ENCODE results near the gene TENT5C.

Gene TENT5C

GRCh38 chr1:117636637-117637425, 31.0 kb downstream of the TENT5C start:
- no peak for DNase-seq

GRCh38 chr1:117638141-117638540, 32.3 kb downstream of the TENT5C start:
- no peak for DNase-seq

DNA sequence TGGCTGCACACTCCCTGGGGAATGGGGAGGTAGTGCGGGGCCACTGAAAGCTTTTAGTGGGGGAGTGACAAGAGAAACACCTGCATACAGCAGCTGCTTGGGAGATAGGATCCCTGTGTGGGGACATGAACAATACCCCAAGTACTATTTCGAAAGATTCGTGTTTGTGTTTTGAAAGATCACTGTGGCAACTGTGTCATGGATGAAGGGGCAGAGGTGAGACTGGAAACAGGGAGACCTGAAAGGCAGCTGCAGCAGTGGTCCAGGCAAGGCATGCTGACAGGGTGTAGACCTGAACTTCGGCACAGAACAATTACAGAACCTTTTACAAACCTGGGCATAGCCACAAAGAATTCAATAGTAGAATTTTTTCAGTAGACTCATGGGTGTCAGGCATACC, 32.9 kb downstream of the TENT5C start:
- no peak for DNase-seq

GRCh38 chr1:117639741-117640140, 33.9 kb downstream of the TENT5C start:
- DNase-seq, result no peak

DNA sequence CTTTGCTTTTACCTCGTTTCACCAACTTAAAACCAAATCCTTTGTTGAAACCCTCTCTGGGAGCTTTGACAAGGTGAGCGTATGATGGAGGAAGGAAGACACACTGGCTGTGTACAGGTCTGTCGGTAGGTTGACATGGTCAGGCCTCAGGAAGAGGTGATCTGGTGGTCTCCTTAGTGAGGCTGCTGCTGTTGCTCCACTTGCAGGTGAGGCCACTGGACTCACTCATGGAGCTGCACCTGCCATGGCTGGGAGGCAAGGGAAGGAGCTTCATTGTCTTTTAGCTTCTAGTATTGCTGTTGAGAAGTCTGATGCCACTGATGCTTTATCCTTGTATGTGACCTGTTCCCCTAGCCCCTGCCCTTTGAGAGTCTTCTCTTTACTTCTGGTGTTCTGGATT, 35.7 kb downstream of the TENT5C start:
- no peak for DNase-seq

GRCh38 chr1:117642963-117643362, 37.1 kb downstream of the TENT5C start:
- DNase-seq, result no peak

DNA sequence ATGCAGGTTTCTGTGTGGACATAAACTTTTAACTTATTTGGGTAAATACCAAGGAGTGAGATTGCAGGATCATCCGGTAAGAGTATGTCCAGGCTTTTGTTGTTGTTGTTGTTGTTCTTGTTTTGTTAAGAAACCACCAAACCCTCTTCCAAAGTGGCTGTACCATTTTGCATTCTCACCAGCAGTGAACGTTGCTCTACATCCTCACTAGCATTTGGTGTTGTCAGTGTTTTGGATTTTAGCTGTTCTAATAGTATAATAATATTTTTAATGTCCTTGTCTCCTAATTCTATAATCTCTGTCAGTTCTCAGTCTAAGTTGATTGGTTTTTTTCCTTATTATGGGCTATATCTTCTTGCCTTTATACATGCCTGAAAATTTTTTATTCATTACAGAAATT, 37.8 kb downstream of the TENT5C start:
- DNase-seq, result no peak

GRCh38 chr1:117644696-117645311, 39.0 kb downstream of the TENT5C start:
- DNase-seq, result no peak

- DNase-seq, result no peak
Measured at GRCh38 chr1:117645343-117645742, 39.5 kb downstream of the TENT5C start.

GRCh38 chr1:117646007-117646811, 40.4 kb downstream of the TENT5C start:
- no peak for DNase-seq

GRCh38 chr1:117646956-117647355, 41.1 kb downstream of the TENT5C start:
- DNase-seq, result no peak

- no peak for DNase-seq
Measured at GRCh38 chr1:117648015-117648414, 42.2 kb downstream of the TENT5C start.

GRCh38 chr1:117650840-117651568, 45.2 kb downstream of the TENT5C start:
- DNase-seq, result no peak

GRCh38 chr1:117651616-117652015, 45.8 kb downstream of the TENT5C start:
- no peak for DNase-seq

GRCh38 chr1:117652421-117652820, 46.6 kb downstream of the TENT5C start:
- no peak for DNase-seq

- no peak for DNase-seq
Measured at GRCh38 chr1:117653195-117653594, 47.3 kb downstream of the TENT5C start.

DNA sequence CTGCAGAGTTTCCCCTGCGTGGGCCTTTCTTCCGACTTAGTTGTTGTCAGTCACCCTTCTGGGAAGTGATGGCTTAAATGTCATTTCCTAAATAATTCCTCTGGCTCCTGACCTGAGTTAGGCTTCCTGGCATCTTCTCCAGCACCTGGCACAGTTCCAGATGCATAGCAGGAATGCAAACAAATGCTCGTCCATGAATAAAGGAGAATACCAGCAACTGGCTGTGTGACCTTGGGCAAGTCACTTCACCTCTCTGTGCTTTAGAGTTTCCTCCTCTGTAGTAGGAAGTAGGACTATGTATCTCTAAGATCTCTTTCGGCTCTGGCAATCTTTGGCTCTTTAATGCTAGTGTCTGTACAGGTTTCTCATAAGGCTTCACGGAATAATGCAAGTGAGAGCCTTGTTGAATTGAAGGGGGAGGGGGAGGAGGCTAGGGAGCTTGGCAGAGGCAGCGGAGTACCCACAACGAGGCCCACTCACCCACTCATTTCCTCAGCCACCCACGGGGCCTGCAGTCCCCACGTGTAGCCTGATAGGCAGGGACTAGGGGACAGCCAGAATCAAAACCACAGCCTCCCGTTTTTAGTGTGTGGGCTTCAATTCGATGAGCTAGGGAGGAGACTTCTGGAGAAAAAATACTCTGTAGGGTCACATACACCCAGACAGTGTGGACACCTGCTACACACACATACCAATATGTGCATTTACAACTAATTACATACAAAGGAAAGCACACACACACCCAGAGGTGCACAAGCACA, 48.1 kb downstream of the TENT5C start:
- peak; percentile 72 for DNase-seq

DNA sequence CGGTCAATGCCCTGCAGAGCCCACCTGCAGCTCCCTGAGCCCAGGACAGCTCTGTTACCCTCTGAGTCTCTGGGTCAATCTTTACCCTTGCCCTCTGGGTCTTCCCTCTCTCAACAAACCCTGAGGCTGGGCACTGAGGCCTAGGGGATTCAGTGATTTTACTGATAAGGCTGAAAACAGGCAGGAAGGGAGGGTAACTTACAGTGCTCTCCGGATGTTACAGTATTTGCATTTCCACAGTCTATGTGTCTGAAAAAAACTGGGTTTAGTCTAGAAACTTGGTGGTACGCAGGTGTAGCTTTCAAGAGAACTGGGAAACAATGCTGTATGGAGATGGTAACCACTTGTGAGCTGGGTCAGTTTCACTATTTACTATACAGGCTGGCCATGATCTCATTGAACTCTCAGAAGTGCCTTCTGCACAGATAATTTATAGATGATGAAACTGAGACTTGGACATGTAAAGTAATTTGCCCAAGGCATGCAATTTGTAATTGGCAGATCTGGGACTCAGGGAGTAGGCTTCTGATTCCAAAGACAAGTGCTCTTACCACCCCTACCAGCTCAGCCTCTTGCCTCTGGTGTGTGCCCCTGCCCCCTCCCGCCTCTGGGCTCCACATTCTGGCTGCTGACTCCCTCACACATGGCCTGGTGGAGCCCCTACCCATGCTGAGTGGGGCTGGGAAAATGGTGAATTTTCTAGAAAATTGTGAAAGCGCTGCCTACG, 48.8 kb downstream of the TENT5C start:
- peak; percentile 75 for DNase-seq

DNA sequence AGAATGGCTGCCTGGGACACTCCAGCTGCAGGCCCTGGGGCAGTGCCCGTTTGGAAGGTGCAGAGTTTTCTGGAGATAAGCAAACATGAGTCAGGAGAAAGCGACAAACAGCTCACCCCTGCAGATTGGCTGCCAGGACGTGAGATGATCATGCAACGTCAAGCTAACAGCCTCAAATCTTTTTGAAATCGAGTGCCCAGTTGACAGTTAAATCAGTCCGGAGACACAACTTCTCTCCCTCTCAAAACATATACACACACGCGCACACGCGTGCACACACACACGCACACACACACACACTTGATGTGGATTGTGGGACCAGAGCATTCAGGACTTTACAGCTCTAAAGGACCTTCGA, 49.4 kb downstream of the TENT5C start:
- peak; percentile 34 for DNase-seq

GRCh38 chr1:117656202-117656641, 50.4 kb downstream of the TENT5C start:
- peak; percentile 94 for DNase-seq

GRCh38 chr1:117657031-117657430, 51.2 kb downstream of the TENT5C start:
- DNase-seq, result peak; percentile 66
